Measurements from ENCODE around the gene GPSM1.

GPSM1 gene

DNA sequence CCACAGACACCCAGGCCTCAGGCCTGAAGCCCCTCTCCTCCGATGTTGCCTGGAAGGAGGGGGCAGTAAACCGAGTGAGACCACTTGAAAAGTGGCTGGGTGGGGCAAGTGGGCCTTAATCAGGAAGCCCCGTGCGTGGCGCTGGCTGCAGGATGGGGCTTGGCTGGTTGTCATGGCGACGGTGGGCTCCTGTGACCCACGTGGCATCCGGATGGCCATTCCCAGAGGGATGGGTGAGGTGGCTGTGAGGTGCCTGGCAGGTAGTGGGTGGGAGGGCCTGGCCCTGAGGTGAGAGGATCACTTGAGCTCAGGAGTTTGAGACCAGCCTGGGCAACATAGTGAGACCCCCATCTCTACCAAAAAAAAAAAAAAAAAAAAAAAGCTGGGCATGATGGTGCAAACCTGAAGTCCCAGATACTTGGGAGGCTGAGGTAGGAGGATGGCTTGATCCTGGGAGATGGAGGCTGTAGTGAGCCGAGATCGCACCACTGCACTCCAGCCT, 5.2 kb downstream of the GPSM1 start:
- DNase-seq (ENCODE audit: low read depth), result no peak

DNA sequence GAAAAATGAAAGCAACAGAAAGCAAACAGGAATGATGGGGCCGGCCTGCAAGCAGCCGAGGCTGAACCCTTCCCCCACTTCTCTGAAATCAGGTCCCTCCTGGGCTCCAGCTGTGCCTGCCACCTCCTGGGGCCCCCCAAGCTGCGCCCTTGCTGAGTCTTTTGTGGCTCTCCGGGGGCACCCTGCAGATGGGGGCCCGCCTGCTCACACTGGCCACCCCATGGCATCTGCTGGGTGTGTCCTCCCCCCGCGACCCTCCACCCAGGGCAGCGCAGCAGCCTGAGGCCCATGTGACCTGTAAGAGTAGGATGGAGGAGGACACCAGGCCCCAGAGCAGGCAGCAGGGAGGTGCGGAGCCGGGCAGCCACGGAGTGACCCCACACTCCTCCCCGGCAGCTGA, 5.7 kb downstream of the GPSM1 start:
- no peak for DNase-seq (ENCODE audit: low read depth)

DNA sequence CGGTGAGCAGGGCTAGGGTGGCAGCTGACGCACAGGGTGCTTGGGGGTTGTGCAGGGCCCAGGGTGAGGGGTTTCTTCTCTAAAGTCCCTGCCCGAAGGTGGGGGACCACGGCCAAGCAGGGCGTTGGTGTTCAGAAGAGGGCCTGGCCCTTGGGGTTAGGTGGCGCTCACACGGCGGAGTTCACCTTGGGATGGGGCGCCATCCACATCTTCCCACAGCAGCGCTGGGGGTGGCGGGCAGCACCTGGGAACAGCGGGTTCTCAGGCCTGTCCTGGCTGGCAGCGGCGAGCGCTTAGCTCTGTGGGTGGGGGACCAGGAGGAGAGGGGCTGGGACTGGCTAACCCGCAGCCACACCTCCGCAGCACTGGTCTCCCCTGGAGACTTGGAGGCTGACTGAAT, 6.1 kb downstream of the GPSM1 start:
- DNase-seq (ENCODE audit: low read depth), result no peak

DNA sequence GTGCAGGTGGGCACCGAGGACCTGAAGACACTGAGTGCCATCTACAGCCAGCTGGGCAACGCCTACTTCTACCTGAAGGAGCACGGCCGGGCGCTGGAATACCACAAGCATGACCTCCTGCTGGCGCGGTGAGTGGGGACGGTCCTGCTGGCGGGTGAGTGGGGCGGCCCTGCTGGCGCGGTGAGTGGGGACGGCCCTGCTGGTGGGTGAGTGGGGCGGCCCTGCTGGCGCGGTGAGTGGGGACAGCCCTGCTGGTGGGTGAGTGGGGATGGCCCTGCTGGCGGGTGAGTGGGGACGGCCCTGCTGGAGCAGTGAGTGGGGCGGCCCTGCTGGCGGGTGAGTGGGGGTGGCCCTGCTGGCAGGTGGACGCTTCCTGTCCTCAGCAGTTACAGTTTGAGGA, 7.2 kb downstream of the GPSM1 start:
- DNase-seq (ENCODE audit: low read depth), result no peak

DNA sequence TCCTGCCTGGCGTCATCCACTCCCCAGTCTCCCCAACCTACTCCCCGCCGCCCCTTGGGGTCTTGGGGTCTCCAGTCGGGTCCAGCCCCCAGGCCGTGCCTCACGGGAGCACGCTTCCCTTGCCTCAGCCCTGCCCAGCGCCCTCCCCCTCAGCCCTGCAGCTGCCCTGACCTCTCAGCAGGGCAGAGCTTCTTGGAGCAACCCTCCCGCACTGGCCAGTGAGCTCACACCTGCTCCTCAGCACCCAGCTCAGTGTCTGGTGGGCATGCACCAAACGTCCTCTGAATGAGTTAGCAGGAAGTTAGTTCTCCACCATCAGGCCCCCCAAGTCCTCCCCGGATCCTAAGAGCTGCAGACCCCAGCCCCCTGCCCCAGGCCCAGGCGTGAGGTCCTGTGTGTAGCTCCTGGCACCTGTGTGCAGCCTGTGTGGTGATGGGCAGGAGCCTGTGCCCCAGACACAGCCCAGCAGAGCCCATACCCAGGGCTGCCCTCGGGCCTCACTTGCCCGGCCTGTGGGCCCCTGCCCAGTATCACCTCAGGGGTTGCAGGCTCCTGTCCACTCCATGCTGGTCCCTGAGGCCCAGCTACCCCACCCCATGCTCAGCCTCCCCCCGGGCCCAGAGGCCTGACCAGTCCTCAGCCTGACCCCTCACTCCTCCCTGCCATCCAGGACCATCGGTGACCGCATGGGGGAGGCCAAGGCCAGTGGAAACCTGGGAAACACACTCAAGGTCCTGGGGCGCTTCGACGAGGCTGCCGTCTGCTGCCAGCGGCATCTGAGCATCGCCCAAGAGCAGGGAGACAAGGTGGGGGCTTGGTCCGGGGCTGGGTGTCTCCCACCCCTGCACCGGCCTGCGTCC, 8.2 kb downstream of the GPSM1 start:
- no peak for DNase-seq (ENCODE audit: low read depth)

DNA sequence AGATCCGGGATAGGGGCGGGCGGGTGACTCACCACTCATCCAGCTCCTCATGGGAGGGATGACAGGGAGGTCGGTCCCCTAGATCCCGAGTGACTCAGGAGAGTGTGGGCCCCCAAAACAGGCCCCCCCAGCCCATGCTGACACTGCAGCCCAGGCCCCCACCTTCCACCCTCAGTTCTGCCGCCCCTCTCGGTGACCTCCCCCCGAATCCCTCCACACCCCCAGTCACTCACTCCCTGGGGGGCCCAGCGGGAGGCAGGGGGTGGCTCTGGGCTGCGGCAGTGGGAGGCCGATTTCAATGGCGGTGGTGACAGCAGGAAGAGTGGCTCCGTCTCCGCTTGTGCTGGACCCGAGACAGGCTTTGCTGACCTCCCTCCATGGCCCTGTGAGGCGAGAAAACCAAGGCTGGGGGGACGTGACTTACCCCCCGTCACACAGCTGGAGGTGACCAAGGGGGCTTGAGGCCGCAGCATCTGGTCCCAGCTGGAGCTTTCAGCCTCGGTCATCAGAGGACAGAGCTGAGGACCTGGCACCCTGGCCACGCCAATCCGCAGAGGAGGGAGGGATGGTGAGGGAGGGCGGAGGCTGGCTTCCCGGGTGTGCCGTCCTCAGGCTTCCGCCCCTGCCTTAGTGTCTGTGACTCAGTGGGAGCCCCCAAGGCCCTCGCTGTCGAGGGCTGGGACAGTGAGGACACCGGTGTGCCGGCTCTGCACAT, 9.0 kb downstream of the GPSM1 start:
- no peak for DNase-seq (ENCODE audit: low read depth)

DNA sequence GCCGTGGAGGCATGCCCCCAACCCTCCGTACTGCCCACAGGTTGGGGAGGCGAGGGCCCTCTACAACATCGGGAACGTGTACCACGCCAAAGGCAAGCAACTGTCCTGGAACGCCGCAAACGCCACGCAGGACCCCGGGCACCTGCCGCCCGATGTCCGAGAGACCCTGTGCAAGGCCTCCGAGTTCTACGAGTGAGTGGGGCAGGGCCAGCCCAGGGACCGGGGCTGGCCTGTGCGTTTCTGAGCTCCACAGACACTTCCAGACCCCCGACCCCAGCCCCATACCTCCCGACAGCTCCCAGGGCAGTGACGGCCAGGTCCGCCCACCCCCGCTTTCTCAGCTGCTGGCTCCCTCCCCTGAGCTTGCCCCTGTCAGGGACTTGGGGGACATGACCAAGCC, 9.5 kb downstream of the GPSM1 start:
- DNase-seq (ENCODE audit: low read depth), result no peak

DNA sequence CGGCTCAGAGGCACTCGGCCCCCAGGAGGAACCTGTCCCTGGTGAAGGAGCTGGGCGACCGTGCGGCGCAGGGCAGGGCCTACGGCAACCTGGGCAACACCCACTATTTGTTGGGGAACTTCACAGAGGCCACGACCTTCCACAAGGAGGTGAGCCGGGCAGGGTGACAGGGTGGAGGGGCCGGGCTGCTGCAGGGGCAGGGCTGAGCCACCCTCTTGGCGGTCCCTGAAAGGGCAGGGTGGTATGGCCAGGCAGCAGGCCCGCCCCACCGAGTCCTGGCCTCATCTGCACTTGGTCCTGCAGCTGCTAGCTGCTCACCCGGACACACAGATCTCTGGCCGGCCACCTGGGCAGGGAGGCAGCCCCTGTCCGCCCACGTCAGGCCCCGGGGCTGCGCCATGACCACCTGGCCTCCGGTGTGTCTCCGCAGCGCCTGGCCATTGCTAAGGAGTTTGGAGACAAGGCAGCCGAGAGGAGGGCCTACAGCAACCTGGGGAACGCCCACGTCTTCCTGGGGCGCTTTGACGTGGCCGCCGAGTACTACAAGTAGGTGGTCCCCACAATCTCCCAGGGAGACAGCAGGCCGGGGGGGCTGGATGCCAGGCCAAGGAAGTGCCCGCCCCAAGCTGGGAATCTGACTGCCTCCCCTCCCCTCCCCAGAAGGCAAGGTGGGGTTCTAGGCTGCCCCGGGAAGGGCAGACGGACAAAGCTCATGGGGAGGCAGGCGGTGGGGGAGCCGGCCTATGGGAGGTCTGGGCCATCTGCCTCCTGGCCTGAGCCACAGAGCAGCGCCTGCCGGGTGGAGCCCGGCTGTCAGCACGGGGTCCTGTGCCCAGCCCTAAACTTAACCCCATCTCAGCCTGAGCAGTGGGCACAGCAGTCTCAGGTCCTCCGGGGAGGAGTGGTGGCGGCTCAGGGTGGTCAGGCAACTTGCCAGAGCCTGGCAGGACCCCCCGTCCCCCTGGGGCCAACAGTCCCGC, 10.4 kb downstream of the GPSM1 start:
- DNase-seq (ENCODE audit: low read depth), result no peak

DNA sequence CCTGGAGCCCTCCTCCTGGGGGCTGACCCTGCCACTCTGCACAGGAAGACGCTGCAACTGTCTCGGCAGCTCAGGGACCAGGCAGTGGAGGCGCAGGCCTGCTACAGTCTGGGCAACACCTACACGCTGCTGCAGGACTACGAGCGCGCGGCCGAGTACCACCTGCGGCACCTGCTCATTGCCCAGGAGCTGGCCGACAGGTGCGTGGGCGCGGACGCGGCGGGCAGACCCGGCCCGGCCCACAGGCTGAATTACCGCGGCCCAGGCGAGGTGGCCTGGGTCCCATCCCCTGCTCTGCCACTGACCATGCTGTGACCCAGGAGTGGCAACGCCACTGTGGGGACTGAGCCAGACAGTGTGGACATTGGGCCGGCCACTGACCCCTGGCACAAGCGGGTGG, 11.2 kb downstream of the GPSM1 start:
- DNase-seq (ENCODE audit: low read depth), result no peak

DNA sequence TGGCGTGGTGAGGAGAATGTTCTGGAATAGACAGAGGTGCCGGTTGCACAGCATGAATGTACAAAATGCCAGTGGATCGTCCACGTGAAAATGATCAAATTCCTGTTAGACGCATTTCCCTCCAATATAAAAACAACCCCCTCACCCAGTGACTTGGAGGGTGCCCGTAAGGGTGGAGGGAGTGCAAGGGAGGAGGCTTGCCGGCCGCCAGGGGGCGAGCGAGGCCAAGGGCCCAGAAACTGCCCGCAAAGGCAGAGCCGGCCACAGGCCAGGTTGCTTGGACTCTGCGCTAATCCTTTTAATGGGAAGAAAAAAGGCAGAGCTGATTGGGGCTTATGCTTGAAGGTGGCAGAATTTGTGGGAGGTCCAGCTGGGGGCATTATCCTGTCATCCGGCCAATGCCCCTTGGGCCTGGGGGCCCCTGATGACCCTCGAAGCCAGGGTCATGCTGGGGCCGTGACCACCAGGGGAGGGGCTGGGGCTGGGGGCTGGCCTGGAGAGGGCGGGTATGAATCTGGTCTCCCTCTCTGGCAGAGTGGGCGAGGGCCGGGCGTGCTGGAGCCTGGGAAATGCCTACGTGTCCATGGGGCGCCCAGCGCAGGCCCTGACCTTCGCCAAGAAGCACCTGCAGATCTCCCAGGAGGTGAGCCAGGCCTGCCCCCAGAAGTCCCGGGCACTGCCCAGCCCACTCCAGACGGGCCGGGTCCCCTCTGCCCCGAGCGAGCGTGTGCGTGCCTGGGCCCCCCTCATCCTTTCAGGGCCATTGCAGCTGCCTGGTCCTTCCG, 12.0 kb downstream of the GPSM1 start:
- DNase-seq (ENCODE audit: low read depth), result no peak

DNA sequence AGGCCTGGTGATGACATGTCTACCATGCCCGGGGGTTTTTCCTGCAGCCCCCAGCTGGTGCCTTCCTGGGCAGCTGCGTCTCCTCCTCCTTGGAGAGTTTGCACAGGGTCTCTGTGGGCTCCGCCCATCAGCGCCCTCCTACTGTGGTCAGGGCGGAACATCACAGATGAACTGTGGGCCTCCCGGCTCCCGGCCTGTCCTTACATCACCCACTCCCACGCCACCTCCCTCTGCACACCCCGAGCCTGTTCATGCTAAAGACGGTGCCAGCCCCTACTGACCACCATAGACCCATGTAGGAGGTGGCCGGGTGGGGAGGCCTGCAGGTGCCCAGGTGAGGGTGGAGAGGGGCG, 12.6 kb downstream of the GPSM1 start:
- DNase-seq (ENCODE audit: low read depth), result no peak

DNA sequence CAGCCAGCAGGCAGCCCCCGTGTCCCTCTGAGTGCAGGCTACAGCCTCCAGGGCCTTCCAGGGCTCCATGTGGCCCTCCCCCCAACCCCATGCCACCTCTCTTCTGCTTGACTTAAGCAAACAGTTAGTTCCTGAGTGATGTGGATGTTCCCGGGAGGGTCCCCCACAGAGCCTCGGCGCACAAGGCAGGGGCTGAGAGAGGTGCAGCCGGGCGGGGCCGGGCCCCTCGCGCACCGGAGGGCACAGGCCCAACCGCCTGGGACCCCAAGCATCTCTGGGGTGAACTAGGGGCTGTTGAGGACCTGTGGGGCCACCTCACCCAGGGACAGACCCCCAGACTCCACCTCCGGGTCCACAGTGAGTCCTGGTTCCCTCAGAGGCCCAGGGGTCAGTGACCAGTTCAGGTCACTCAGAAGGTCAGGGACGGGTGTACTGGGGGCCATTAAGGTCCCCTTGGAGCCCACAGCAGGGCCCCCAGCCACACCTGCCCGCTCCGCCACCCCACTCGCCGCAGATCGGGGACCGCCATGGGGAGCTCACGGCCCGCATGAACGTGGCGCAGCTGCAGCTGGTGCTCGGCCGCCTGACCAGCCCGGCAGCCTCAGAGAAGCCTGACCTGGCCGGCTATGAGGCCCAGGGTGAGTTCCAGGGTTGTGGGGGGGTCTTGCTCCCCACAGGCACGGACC, 13.2 kb downstream of the GPSM1 start:
- DNase-seq (ENCODE audit: low read depth), result no peak

DNA sequence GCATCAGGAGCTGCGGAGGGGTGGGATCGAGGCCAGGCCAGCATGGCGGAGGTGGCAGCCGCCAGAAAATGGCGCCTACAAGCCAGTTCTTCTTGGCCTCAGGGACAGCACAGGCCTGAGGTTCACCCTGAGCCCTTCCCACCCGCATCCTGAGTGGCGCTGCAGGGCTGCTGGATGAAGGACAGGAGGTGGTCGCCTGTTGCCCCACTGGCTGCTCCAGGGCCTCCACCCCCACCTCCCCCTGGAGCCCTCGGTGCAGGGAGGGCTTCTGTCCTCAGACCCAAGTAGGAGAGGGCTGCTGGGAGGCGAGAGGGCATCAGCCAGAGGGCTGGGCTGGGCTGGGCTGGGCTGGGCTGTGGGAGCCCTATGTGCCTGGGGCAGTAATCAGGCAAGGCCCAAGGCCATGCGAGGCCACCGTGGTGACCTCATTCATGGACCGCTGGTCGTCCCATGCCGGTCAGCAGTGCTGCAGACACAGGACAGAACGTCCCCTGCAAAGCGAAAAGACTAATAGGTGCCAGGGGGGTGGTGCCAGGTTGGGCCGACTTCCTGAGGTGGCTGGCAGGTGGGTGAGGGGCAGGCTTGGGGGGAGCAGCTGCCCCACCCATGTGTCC, 13.8 kb downstream of the GPSM1 start:
- no peak for DNase-seq (ENCODE audit: low read depth)

DNA sequence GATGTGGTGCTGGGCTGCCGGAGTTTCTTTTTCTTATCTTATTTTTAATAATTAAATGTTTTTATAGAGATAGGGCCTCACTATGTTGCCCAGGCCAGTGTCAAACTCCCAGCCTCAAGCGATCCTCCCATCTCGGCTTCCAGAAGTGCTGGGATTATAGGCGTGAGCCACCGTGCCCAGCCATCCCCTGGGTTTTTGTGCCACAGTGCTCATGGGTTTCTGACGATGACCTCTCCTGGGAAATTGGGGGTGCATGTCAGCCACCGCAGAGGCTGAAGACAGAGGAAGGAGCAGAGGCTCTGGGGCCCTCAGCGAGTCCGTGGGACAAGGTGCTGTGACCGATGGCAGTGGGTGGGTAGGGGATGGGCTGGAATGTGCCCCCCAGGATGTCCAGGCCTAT, 14.4 kb downstream of the GPSM1 start:
- DNase-seq (ENCODE audit: low read depth), result no peak

DNA sequence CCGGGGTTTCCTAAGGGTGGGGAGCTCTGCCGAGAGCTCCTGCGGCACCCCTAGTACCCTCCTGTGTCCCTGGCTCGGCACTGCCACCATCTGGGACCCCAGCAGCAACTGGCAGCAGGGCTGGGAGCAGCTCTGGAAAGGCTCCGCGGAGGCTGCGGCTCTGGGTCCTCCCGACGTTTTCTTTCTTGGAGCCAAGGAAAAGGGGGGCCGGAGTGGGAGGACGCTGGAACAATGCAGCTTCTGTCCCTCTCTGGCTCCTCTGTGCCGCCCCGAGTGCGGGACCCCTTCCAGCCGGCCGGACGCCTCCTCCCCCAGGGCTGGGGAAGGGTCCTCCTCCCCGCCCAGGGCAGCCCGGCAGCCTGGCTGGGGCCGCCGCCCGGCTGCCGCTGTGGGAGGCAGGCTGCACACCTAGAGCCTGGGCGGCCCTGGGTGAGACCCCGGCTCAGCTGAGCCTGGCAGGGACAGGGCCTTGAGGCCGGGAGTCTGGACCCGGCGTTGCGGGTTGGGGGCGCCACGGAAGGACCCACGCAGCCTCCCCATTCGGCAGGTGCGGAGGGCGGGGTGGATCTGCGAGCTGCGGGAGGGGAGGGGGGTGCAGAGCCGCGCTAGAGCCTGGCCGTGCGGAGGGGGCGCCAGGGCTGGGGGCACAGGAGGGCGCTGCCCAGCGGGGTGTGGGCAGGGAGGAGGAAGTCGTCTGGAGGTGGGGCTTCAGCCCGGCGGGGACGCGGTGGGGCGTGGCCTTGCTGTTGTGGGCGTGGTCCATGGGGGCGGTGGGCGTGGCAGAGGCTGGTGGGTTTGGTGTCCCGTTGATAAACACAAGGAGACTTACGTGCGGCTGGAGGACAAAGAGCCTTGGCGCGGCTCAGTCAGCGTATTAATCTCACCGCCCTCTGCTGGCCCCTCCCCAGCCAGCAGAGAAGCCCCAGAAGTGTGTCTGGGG, 15.1 kb downstream of the GPSM1 start:
- peak; percentile 28 for DNase-seq (ENCODE audit: low read depth)

DNA sequence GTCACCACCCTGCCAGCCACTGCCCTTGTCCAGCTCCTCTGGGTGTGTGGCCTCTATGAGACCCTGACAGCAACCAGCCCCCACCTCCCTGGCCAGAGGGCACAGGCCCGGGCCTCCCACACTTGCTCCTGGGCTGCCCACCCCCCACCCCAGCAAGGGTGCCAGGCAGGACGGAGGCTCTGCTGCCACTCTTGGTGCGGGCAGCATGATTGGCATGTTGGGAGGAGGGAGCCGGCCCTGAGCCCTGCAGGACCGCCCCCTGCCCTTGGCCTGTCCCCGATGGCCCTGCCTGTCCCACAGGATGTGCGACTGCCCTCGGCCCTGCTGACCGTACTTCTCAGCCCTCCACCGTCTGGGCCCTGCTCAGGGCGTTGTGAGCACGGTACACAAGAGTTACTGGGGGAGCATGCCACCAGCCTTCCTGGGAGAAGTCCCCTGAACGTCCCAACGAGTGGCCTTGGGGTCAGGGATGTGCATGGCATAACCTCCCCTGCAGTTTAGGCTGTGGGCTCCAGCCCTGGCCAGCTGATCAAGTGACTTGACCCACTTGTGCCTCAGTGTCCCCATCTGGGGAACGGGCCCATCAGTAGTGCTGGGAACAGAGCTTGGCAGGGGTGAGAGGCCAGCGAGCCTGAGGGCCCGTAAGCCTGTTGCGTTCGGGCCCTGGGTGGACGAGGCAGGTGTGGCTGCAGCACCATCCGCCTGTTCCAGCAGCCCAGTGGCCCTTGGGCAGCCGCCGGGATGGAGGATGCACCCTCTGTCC, 16.0 kb downstream of the GPSM1 start:
- DNase-seq (ENCODE audit: low read depth), result no peak

DNA sequence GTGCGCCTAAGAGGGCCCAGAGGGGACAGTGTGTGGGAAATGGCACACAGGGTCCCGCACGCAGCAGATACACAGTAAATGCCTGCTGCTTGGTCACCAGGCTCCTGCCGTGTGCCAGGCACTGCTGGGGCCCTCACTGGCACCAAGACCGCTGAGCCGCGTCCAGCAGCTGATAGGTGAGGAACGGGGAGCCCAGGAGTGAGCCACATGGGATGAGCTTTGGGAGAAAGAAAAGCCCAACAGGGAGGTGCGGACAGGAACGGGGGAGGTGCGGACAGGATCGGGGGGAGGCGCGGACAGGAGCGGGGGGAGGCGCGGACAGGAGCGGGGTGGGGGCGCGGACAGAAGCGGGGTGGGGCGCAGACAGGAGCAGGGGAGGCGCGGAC, 16.5 kb downstream of the GPSM1 start:
- no peak for DNase-seq (ENCODE audit: low read depth)

DNA sequence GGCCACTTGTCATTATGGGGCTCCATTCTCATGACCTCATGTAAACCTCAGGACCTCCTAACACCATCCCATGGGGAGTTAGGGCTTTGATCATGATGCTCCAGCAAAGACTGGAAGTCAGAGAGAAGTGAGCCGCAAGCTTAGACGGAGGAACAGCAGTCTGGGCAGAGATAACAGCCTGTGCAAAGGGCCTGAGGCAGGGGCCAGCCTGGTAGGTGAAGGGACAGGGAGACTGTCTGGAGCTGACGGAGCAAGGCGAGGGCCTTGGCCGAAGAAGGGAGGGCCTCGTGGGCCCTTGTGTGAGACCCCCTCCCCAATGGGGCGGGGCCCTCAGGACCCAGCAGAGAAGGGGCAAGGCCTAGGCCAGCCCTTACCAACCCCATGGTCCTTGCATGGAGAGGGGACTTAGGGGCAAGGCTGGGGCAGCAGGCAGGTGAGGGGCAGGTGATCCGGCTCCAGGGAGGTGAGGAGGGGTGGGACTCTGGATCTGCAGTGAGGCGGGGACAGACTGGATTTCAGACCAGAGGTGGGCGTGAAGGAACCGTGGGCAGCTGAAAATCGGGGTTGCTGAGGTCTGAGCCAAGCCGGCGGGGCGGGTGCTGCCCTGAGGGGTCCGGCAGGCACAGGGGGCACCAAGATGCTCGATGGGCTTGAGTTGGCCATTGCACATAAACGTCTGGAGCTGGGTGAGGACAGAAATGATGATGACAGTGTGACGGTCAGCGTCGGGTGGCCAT, 17.4 kb downstream of the GPSM1 start:
- no peak for DNase-seq (ENCODE audit: low read depth)

Data from stimulated activated CD8-positive, alpha-beta memory T cell treated with anti-CD3 and anti-CD28 coated beads, Interleukin-12 subunit alpha, Interleukin-12 subunit beta, amount 100 ng/mL, for 1 hour (primary cell).